GM11168 (cell line): ENCODE results near the gene CNGA4.
"Not testable (repeated sequence)": the region's sequence is repeated elsewhere in the genome, so short reads cannot be mapped to it uniquely, and the experiment has no call there.

ENCODE experiments used
- in situ Hi-C: fragments of 300-500 bp; cut with MboI; formaldehyde crosslinking; loops from one replicate; pipeline ENCODE4 v1.12.0; 2022; ENCODE audit warnings: low sequenced_read_pairs; ENCODE audit not compliant: unreplicated experiment

CNGA4 gene

DNA sequence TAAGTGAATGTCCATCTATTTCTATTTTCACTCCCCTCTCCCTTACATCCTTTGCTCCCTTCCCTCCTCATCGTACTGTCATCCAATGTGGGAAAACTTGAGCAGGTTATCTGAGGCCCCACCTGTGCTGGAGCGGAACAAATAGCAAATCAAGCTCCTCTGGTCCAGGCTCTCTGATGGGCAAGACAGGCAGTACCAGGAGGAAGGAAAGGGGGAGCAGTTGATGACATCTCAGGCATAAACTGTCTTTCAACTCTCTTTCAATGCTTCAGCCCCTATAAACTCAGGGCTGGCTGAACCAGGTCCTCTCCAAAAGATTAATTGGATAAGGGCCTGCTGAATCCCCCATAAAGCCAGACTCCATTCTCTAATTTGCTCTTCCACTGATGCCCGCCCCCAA, 19.3 kb downstream of the CNGA4 start:
- in situ Hi-C loops = no loop called here

DNA sequence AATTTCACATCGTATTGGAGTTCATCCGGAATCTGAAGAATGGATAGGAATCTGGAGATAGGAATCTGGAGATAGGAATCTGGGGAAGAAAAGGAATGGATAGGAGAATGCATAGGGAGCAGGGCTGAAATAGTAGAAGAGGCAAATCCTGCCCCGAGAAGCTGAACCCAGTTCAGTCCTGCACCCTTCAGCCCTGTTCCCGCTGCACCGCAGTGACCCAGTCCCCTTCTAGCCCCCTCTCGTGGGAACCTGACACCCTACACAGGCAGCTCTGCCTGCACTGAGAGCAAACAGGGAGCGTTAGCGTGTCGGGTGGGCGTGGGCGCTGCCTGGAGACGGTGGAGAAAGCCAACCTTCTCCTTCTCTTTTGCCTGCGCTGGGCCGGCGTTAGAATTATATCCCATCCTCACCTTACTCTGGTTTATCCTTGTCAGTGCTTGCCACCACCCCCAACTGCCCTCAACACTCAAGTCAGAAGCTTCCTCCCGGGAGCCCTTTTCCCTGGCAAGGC, 19.7 kb downstream of the CNGA4 start:
- in situ Hi-C loops = no loop called here

DNA sequence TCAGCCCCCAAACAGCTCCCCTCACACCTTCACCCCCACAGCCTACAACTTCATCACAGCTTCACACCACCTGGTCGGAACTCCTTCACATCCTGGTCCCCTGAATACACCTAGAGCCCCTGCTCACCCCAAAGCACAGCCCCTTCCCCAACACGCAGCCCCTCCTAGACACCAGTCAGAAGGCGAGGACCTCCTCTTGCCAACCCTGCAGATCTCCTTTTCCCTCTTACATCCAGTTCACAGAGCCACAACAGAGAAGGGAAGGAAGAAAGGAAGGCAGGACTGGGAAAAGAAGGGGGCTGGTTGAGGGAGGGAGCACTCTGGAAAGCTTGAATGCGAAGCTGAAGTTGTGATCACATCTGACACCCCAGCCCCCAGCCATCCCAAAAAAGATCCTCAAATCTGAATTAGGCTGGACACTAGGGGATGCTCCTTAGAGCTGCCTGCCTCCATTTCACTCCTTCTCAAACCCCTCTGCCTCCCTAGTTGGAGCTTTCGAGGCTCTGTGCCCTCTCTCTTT, 21.4 kb downstream of the CNGA4 start:
- in situ Hi-C loops = no loop called here

DNA sequence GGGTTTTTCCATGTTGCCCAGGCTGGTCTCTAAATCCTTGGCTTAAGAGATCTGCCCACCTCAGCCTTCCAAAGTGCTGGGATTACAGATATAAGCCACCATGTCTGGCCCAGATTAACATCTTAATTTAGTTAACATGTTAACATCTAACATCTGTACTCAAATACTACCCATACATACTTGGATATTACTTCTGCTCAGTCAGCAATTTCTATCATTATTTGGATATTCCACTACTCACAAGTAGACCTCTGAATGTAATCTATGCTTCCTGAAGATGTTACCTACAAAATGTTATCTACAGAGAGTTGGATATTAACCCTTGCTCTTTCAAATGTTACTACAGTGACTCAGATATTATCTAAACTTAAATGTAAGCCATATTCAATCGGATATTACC, 24.8 kb downstream of the CNGA4 start:
- in situ Hi-C loops = no loop called here

DNA sequence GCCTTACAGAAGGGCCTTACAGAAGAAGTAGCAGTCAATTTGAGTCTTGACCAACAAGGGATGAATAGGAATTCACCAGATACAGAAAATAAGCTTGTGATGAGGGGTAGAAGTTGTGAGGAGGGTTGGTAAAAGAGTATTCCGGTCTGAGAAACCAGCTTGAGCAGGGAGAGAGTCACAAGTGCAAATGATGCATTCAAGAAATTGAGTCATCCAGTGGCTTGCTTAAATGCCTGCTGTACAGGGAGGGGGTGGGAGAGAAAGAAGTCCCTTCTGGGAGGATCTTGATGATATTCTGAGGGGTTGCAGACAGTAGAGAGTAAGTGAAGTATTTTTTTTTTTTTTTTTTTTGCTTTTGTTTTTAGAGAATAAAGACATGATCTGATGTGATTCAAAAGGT, 29.9 kb downstream of the CNGA4 start:
- in situ Hi-C loops = no loop called here

DNA sequence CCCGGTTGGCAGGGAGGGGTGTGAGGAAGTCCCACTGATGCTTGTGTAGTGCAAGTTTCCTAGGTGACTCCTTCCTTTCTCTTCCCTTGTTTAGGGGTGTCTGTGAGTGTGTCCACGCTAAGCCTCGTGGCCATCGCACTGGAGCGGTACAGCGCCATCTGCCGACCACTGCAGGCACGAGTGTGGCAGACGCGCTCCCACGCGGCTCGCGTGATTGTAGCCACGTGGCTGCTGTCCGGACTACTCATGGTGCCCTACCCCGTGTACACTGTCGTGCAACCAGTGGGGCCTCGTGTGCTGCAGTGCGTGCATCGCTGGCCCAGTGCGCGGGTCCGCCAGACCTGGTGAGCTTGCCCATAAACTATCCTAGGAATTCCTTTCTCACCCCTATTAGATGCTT, 31.1 kb downstream of the CNGA4 start:
- in situ Hi-C loops = no loop called here

DNA sequence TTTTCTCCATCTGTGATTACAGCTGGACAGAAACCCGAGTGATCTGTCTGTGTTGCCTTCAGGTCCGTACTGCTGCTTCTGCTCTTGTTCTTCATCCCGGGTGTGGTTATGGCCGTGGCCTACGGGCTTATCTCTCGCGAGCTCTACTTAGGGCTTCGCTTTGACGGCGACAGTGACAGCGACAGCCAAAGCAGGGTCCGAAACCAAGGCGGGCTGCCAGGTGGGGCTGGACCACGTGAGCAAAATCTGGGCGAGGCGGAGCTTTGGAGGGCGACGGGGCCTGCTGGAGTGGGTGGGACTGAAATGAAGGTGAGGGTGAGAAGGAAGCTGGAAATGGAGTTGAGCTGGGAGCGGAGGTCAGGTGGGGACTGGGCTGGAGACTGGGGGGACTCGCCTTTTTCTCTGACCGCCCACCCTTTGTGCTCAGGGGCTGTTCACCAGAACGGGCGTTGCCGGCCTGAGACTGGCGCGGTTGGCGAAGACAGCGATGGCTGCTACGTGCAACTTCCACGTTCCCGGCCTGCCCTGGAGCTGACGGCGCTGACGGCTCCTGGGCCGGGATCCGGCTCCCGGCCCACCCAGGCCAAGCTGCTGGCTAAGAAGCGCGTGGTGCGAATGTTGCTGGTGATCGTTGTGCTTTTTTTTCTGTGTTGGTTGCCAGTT, 31.8 kb downstream of the CNGA4 start:
- in situ Hi-C loops = no loop called here

DNA sequence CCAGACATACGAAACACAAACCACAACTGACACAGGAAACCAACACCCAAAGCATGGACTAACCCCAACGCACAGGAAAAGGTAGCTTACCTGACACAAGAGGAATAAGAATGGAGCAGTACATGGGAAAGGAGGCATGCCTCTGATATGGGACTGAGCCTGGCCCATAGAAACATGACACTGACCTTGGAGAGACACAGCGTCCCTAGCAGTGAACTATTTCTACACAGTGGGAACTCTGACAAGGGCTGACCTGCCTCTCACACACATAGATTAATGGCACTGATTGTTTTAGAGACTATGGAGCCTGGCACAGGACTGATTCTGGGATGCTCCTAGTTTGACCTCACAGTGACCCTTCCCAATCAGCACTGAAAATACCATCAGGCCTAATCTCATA, 32.7 kb downstream of the CNGA4 start:
- in situ Hi-C loops = no loop called here

DNA sequence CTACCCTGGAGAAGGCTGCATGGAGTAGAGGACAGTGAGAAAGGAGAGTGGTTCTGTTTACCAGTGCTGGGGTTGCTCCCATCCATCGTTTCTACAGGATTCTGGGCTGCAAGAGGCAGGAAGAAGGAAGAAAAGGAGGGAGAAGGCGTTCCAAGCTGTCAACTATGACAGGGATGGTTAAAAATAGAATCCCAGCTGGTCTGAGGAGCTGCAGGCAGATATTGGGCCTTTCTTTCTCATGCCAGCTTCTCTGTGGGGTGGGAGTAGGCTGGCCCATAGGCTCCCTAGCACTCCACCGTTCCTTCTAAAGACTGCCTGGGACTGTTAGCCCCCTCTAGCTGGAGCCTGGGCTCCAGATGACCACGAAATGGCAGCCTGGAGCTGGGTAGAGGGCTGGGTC, 34.3 kb downstream of the CNGA4 start:
- in situ Hi-C loops = no loop called here

DNA sequence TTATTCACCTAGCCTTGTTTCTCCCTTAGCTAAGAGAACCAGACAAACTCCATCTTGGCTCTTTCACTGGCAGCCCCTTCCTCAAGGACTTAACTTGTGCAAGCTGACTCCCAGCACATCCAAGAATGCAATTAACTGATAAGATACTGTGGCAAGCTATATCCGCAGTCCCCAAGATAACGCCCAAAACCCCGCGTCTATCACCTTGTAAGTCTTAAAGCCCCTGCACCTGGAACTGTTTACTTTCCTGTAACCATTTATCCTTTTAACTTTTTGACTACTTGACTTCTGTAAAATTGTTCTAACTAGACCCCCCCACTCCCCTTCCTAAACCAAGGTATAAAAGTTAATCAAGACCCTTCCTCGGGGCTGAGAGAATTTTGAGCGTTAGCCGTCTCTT, 41.9 kb downstream of the CNGA4 start:
- in situ Hi-C loops = not testable (repeated sequence)

DNA sequence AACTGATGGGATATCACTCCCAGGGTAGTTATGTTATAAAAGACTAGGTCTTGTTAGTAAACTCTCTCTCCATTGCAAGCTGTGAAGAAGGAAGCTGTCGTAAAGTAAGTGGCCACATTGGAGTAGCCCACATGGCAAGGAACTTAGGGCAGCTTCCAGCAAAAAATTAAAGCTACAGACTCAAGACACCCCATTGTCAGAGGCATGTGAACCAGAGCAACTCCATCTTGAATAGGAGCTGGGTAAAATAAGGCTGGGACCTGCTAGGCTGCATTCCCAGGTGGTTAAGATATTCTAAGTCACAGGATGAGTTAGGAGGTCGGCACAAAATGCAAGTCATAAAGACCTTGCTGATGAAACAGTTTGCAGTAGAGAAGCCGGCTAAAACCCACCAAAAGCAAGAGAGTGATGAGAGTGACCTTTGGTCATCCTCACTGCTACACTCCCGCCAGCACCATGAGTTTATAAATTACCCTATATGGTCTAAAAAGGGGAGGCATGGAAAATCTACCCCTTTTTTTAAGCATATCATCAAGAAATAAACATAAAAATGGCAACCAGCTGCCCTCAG, 44.6 kb downstream of the CNGA4 start:
- in situ Hi-C loops = no loop called here

DNA sequence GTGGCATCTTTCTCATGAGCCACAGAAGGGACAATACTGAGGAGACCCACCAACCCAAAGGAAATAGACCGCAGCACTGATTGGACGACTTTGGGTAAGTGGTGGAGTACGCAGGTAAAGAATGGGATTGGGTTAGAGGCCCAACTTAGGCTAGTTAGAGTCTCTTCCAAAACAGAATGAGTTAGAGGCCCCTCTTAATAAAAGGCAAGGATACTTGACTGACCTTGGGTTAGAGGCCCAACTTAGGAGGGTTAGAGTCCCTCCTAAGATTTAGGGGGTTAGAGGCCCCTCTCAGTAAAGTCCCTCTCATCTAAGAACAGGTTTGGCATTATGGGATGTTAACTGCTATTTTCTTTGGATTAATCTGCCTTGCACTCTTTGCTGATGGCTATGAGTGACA, 45.4 kb downstream of the CNGA4 start:
- in situ Hi-C loops = no loop called here

DNA sequence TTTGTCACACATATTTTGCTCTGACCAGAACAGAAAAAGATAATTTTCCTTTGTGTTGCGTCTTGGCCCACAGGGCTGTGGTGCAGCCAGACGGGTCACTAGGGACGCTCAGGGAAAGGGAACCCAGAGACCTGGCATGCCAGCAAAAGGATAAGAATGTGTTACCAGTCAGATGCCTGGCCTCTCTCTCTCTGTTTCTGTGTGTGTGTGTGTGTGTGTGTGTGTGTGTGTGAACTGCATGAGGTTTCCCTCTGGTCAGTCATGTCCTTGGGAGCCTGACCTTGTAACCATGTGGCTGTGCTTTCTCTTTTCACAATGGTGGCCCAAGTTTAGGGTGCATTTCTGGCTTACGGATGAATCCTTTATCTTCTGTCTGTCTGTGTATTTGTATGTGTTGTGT, 46.1 kb downstream of the CNGA4 start:
- in situ Hi-C loops = no loop called here
